LHCN-M2 (cell line): ENCODE measurements around the gene WBP2. TPM values are rescaled to one million over a fixed set of nuclear protein-coding genes. Genes with fewer than 3 reads are reported as not detected.

ENCODE experiments used
- DNase-seq: peaks from one replicate; pipeline ENCODE4 v3.0.0-alpha.2; 2012; ENCODE audit warnings: low read depth
- polyA plus RNA-seq: library from polyadenylated mRNA; unstranded; fragments of >200 nt; gene quantifications from one replicate; pipeline ENCODE4 v1.2.1, GENCODE V29; 2012; ENCODE audit warnings: missing spikeins
- total RNA-seq: library from RNA; depleted of rRNA; stranded (reverse); fragments of >200 nt; gene quantifications from 2 replicates; pipeline ENCODE4 v1.2.3, GENCODE V29; 2014; rRNA removed

Gene WBP2
- total RNA-seq, result 27.6 and 33.3 TPM in 2 replicates
- 90.1 TPM for polyA plus RNA-seq

GRCh38 chr17:75855310-75856061, at the start of gene WBP2:
Gene WBP2, minus strand, starts transcription at chr17:75855335. Its CDS starts 38 bp downstream, at chr17:75855297.
- DNase-seq, result peak; percentile 100

DNA sequence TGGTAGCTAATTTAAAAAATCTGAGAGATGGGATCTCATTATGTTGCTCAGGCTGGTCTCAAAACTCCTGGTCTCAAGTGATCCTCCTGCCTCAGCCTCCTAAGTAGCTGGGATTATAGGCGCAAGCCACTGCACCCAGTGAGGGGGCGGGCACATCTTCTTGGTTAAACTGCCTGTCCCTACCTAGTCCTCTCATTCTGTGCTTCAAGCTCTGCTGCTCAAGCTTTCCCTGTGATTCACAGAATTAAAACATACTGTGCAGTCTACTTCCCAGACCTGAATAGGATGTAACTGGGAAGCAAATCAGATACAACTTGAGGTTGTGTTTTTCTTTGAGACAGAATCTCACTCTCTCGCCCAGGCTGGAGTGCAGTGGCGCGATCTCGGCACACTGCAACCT, 47.3 kb upstream of the WBP2 start:
- no peak for DNase-seq

DNA sequence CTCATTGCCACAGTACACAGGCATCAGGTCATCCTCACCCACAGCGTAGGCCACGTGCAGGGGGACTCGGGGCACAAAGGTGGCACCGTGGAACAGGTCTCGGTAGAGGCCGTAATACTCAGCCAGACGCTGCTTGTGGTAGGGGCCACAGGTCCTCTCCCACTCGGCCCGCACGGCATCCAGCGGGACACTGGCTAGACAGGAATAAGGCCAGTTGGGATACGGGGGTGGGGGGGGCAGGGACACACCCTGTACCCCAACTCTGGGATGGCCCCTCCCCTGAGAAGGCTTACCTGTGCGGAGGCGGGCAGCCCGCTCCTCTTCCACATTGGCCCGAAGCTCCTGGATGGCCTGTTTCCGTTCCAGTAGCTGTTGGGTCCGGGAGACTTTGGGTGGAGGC, 46.6 kb upstream of the WBP2 start:
- DNase-seq, result no peak

GRCh38 chr17:75900691-75901533, 45.8 kb upstream of the WBP2 start:
- no peak for DNase-seq

DNA sequence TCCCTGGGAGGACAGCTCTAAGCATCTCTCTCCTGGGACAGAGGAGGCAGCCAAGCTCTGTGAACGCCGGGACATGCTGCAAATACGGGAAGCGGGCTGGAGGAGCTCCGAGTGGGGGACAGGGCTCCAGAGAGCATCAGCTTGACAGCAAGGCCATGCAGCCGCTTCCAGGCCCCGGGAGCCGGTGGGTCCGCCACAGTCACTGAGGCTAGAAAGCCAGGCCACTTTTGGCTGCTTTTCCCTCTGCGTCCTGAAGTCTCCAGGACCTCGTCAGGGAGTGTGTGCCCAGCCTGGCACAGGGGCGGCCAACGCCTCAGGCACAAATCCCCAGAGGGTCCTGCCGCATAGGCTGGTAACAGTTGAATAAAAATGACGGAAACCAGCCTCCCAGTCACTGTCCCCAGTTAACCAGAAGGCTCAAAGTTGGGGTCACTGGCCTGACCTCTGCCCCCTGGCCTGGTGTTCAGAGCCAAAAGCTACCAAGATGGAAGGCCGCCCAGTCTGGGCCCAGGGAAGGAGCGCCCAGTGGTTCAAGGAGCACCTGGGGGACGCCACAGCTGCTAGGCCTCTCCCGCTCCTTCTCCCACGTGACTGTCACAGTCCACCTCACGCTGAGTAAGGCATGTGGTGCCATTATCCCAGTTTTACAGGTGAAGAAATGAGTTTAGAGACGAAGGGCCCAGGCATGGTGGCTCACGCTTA, 44.8 kb upstream of the WBP2 start:
- no peak for DNase-seq

GRCh38 chr17:75899353-75899752, 44.2 kb upstream of the WBP2 start:
- DNase-seq, result no peak

- no peak for DNase-seq
These were observed 43.7 kb upstream of the WBP2 start for GRCh38 chr17:75898791-75899190.

DNA sequence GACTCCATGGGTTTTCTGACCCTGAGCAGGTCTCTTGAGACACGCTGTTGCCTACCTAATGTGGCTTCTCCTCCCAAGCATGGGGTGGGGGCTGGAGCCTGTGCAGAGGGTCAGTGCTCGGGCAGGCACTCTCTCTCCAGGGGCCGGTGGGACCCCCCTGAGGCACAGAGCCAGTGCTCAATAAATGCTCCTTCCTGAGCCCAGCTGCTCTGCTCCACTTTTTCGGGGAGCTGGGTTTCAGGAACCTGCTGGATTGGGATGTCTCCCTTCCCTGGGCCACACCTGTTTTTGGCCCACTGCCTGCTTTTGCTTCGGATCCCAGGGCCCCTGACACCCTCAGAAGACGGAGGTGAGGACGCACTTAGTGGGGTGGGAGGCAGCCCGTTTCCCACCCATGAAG, 42.9 kb upstream of the WBP2 start:
- DNase-seq, result no peak

DNA sequence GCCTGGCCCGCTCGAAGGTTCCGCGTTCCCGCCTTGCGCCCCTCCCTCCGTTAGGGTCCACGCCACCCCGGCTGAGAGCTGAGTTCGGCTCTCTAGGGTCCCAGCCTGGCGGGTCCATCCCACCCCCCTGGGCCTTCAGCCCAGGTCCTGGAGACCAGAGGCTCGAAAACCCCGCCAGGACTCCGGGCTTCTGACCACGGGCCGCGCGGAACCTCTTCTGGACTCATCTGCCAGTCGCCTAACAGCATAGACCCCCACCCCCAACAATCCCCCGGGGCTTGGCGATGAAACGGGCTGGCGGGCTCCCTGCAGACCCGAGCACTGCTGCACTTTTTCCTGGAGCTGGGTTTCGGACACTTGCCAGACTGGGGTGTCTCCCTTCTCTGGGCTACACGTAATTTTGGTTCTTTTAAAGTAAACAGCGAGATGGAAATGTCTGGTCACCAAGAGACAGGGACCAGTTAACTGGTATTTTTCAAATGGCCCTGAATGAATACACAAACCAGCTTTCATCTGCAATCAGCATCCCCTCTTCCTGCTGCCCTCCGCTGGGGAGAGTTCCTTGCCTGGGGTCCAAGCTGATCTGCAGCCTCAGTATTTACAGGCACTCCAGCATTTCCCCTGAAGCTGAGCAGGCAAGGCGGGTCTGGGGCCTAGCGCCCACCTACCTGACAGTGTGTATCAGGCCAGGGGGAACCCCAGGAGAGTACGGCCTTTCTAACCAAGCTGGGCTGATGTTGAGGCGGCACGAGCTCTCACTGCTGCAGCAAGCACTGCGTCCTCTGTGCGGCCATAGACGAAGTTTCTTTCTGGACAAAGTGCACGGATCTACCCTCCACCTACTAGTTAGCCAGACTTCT, 42.3 kb upstream of the WBP2 start:
- DNase-seq, result no peak

DNA sequence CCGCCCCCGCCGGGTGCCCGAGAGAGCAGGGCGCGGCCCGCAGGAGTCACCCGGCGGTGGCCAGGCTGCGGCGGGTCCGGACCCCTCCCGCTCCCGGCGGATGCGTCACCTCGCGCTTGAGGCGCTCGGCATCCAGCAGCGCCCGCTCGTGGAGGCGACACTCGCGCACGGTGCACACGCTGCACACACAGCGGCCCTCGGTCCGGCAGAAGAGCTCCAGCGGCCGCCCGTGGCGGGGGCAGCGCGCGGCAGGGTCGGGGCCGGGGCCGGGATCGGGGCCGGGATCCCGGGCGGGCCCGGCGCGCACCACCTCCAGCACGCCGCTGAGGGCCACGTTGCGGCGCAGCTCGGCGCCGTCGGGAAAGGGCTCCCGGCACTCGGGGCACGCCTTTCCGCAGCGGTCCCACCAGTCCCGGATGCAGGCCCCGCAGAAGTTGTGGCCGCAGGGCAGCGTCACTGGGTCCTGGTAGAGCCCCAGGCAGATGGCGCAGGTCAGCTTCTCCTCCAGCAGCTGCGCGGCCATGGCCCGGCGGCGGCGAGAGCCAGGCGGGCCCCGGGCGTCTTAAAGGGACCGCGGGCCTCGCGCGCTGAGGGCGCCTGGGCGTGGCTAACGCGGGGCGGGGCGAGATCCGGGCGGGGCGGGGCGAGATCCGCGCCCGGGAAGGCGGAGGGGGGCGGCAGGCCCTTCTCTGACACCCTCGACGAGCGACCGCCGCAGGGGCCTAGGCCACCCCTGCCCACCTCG, 41.5 kb upstream of the WBP2 start, which contains the start of gene TRIM65:
TSS of gene TRIM65 (minus strand) at position 537 of the 745 bp plus-strand sequence. CDS start at position 523, 14 bp downstream.
- DNase-seq, result peak; percentile 78

- DNase-seq, result peak; percentile 33
These were observed 40.4 kb upstream of the WBP2 start for GRCh38 chr17:75895370-75896155.

- no peak for DNase-seq
These were observed 39.1 kb upstream of the WBP2 start for GRCh38 chr17:75894049-75894733.

GRCh38 chr17:75893305-75894048, 38.3 kb upstream of the WBP2 start:
- DNase-seq, result no peak

GRCh38 chr17:75892556-75893224, 37.6 kb upstream of the WBP2 start:
- DNase-seq, result no peak

- no peak for DNase-seq
These were observed 36.7 kb upstream of the WBP2 start for GRCh38 chr17:75891605-75892555.

GRCh38 chr17:75891022-75891604, 36.0 kb upstream of the WBP2 start:
- DNase-seq, result no peak
